Choroid plexus epithelial cell (primary cell): ENCODE measurements around the gene BCAP29.
A peak's percentile ranks its signal among the peaks of the same experiment; 100 is the strongest.

Experiments
- DNase-seq: peaks from one replicate; pipeline ENCODE4 v3.0.0-alpha.2; 2010; ENCODE audit warnings: low read depth
- H3K4me3 ChIP-seq: 2 replicates; pipeline ENCODE4 v1.5.1; 2011; ENCODE audit warnings: low read depth, mild to moderate bottlenecking, control low read depth, low read length, moderate library complexity
- CTCF ChIP-seq: conservative IDR thresholded peaks from 2 replicates; pipeline ENCODE4 v1.5.1; 2011; ENCODE audit warnings: low read depth, mild to moderate bottlenecking, control low read depth, inconsistent platforms, low read length, moderate library complexity

Gene BCAP29

GRCh38 chr7:107594961-107595737 lies 15.1 kb downstream of the BCAP29 start:
- H3K4me3 ChIP-seq, result no peak overlapping the region
- TF ChIP-seq CTCF, result no peak
- DNase-seq, result peak; percentile 90

DNA sequence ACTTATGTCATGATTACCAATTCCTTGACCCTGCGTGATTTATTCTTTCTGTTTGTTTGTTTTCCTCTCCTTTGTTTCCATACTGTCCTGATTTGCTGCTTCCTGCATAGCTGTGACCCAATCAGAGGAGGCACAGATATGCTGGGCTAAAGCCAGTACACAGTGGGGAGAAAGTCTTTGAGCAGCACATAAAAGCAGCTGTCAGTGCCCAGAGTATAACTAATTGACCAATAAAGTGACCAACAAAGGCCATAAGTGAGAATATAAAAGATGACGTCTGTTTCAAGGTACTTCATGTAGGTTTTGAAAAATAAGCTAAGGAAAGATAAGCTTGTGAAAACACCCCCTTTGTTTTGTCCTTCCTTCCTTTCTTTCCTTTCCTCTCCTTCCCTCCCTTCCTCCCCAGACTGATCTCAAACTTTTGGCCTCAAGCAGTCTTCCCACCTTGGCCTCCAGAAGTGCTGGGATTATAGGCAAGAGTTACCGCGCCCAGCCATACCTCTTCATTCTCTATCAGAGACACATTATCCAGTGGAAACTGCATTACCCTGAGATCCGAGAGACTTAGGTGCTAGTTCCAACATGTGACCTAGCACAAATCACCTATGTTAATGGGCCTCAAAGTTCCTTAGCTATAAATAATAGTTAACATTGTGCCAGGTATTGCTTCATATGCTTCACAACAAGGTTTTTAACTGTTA lies 17.0 kb downstream of the BCAP29 start:
- no peak for TF ChIP-seq CTCF

GRCh38 chr7:107597582-107597916 lies 17.5 kb downstream of the BCAP29 start:
- no peak for DNase-seq
- H3K4me3 ChIP-seq, result no peak overlapping the region
- TF ChIP-seq CTCF, result no peak

More for the DNA sequence above, 17.0 kb downstream of the BCAP29 start:
- H3K4me3 ChIP-seq, result no peak overlapping the region
- DNase-seq, result peak; percentile 71

DNA sequence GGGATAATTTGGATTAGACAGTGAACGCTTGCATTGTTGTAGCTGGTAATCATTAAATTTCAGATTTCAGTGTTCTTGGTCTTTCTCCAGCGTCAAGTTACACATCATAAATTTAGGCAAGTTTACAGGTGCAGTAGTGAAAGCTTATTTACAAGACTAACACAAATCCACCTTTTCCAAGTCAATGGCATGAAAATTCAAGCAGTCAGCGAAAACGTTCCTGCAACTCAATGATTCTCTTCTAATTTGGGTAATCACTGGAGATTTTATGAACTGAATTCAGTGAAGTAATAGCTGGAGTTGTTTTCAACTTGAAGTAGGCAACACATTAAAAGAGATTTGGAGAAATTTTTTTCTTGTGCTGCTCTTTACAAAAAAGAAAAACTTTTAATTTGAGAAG lies 17.9 kb downstream of the BCAP29 start:
- no peak overlapping the region for H3K4me3 ChIP-seq
- no peak for TF ChIP-seq CTCF
- DNase-seq, result no peak

DNA sequence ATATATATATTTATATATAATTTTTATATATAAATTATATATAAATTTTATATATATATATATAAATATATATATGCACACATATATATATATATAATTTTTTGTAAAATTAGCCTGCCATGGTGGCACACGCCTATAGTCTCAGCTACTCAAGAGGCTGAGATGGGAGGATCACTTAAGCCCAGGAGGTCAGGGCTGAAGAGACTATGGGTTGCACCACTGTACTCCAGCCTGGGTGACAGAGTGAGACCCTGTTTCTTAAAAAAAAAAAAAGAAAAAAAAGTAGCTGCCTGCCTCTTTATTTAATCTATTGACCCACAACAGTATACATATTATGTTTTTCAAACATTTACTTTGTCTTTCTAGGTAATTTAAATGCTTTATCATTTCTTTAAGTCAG lies 19.2 kb downstream of the BCAP29 start:
- TF ChIP-seq CTCF, result no peak
- no peak for DNase-seq
- H3K4me3 ChIP-seq, result no peak overlapping the region

DNA sequence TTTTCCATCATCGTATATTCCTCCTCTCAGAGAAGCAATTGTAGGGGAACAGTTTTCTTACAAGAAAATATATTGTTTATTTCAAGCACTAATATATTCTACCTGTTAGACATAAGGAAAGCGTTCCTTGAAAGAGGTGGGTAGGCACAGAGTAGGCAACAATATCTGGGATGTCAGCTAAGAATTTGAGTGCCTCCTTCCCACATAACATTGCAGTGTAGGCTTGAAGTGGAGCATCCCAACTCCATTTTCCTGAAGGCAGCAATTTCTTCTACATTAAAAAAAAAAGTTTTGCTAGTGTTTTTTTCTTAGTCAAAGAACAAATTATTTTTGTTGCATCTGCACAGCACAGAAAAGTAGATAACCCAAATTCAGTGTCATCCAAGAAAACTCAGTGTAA lies 20.8 kb downstream of the BCAP29 start:
- TF ChIP-seq CTCF, result no peak
- no peak for DNase-seq
- no peak overlapping the region for H3K4me3 ChIP-seq
